Left kidney (tissue), 2 donors: ENCODE results near the gene AKAP12. TPM values are rescaled to one million over a fixed set of nuclear protein-coding genes. Genes with fewer than 3 reads are reported as not detected.
A peak's percentile ranks its signal among the peaks of the same experiment; 100 is the strongest.

Experiments used
- DNase-seq: peaks from one replicate; pipeline ENCODE4 v3.0.0-alpha.2; 2013
- polyA plus RNA-seq: library from polyadenylated mRNA; unstranded; fragments of 120-200 nt; gene quantifications from one replicate; pipeline ENCODE4 v1.2.1, GENCODE V29; 2013; ENCODE audit not compliant: insufficient read length

The AKAP12 gene
- polyA plus RNA-seq, 1 donor = 150 TPM

DNA sequence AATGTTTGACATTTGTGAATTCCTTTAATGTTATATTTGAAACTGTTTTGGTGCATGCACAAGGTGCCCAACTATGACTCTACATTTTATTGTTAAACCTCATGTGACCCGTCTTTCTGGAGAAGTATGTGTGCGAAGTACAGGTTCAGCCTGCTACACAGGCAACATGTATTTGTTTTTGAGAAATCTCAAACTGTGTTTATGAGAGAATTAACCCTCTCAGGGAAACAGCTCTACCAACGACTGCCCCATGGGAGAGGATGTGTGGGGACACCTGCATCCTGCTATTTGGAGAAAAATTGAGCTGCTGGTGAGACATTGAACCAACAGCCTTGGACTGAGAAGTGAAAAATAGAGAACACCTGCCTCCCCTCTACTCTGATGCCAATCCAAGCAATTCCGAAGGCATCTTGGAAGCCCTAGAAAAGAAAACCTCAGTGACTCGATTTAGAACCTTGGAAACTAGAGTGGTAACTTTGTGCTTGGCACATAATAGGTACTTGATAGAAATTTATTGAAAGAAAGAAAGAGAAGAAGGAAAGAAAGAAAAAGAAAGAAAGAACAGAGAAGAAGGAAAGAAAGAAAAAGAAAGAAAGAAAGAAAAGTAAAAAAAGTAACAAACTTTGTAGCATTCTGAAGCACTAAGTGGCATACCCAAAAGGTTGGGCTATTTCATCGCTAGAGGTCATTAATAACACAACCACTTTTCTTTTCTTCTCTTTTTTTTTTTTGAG lies 2.9 kb upstream of the AKAP12 start:
- DNase-seq = no peak

DNA sequence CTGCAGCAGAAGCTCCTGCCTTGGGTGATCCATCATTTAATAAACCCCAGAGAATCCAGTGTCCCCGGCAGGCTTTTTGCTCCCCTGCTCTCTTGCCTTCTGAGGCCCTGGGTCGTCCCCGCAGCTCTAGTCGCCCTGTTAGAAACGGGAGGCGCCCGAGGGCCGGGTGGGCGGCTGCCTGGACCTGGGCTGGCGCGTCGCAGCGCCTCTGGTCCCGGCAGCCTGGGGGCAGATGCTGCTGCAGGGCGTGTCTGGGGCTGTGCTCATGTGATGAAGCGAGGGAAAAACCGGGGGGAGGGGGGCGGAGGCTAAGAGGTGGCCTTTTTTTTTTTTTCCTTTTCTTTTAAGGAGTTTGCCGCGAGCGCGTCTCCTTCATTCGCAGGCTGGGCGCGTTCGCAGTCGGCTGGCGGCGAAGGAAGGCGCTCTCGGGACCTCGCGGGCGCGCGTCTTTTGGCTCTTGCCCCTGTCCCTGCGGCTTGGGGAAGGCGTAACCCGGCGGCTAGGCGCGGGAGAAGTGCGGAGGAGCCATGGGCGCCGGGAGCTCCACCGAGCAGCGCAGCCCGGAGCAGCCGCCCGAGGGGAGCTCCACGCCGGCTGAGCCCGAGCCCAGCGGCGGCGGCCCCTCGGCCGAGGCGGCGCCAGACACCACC lies 394 bp downstream of the AKAP12 start:
- DNase-seq = peak; percentile 89

GRCh38 chr6:151240791-151241642 lies 1.2 kb downstream of the AKAP12 start:
- DNase-seq = peak; percentile 45

DNA sequence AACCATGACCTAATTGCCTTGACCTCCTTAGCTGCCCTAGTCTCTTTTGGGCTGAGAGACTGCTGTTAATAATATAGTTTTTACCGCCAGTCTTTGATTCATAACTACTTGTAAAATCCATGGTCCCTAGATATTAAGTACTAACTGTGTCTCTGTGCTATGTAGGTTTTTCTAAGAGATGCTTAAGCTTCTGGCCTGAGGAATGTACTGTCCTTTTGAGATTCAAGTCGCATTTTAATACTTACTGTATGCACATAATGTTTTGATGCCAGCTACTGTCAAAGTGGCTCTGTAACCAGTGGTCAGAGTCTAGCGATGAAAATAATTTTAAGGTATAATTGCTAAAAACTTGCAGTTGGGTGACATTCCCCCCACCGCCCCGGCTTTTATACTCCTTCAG lies 2.1 kb downstream of the AKAP12 start:
- no peak for DNase-seq

DNA sequence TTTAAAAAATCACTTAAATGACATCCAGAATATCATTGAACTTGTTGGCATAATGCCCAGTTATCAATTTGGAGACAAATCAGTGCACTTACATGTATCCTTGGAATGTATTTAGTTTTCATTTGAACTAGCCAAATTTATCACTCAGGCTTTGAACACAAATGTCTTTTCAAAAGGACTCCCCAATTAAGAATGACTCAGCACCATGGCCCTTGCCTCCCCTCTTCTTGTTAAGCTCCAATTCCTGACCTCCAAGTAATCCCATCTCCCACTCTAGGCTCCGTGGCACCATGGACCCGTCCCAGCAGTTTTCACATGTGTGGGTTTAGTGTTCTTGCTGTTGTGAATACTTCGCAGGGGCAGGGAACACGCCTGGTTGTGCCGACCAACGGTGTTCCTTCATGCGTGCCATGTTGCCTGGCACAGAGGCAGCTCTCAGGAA lies 2.7 kb downstream of the AKAP12 start:
- DNase-seq = no peak

- no peak for DNase-seq
Measured at GRCh38 chr6:151243481-151243880, 3.7 kb downstream of the AKAP12 start.

- no peak for DNase-seq
Measured at GRCh38 chr6:151247490-151247889, 7.7 kb downstream of the AKAP12 start.

DNA sequence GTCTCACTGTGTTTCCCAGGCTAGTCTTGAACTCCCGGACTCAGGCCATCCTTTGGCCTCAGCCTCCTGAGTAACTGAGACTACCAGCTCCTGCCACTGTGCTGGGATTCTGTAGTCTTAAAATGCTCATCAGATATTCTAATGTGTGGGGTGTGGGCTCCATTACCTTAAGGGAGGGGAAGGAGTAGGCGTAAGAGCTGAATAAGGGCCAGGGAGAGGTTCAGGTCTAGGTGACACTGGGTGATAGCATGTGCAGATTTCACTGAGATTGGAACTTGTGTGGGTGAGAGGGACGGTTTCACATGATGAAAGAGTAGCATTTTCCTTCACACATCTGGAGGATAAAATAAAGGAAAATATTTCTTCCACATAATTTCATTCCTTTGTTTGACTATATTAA lies 8.5 kb downstream of the AKAP12 start:
- no peak for DNase-seq

DNA sequence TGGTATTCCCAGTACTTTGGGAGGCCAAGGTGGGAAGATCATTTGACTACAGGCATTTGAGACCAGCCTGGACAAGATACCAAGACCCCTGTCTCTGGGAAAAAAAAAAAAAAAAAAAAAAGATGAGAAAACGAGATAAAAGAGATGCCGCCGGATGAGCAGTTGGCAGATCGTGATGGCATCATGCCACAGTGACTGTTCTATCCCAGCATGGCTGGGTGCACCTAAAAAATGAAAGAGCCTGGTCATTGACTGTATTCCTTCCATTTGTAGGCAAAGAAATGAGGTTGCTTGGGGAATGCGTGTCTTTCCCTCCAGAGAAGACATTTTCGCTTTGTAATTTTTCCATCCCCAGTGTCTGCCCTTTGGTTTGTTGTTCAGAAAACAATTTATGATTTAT lies 12.9 kb downstream of the AKAP12 start:
- DNase-seq = no peak

- DNase-seq = peak; percentile 57
Measured at GRCh38 chr6:151254451-151255081, 14.8 kb downstream of the AKAP12 start.

DNA sequence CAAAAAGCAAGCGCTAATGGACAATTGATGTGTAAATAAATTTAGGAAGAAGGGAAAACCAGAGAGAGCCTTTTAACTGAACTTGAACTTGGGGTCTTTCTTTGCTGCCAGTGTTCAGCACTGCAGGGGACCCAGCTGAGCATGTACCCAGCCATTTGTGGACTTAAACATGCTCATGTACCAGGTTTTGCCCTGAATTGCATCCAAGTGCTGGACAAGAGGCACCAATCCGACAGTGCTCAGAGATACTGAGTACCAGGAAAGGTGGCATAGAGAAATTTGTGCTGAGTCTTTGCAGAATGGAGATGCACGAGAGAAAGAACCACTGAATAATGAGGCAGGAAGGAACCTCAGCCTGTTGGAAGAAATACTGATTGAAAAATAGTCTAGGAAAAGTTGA lies 16.0 kb downstream of the AKAP12 start:
- no peak for DNase-seq

- peak; percentile 50 for DNase-seq
Measured at GRCh38 chr6:151257985-151258445, 18.2 kb downstream of the AKAP12 start.

GRCh38 chr6:151260205-151260604 lies 20.4 kb downstream of the AKAP12 start:
- no peak for DNase-seq

DNA sequence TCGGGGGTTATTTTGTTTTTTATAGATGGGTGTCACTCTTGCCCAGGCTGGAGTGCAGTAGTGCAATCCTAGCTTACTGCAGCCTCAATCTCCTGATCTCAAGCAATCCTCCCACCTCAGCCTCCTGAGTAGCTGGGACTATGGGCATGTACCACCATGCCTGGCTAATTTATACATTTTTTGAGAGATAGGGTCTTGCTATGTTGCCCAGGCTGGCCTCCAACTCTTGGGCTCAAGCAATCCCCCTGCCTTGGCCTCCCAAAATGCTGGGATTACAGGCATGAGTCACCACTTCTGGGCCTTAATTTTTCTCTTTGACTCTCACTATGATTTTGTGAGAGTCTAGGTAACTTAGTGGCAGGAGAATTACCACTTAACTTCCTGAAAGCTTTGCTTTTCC lies 23.3 kb downstream of the AKAP12 start:
- DNase-seq = no peak

GRCh38 chr6:151263967-151264366 lies 24.2 kb downstream of the AKAP12 start:
- no peak for DNase-seq

DNA sequence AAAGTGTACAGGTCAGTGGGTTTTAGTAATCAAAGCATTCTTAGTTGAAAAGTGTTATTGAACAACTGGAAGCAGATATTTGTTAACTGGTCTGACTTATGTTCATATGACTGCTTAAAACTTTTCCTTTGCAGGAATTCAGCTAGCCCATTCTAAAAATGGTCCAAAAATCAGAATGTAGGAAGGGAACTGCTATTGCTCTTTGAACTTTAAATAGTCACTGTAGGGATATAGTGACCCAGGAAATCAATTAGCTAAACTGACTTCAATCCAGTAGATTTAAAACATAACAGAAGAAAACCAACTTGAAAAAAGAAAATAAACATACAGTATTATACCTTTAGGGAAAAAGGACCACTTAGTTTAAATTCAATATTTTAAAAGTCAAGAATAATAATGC lies 25.5 kb downstream of the AKAP12 start:
- DNase-seq = no peak

DNA sequence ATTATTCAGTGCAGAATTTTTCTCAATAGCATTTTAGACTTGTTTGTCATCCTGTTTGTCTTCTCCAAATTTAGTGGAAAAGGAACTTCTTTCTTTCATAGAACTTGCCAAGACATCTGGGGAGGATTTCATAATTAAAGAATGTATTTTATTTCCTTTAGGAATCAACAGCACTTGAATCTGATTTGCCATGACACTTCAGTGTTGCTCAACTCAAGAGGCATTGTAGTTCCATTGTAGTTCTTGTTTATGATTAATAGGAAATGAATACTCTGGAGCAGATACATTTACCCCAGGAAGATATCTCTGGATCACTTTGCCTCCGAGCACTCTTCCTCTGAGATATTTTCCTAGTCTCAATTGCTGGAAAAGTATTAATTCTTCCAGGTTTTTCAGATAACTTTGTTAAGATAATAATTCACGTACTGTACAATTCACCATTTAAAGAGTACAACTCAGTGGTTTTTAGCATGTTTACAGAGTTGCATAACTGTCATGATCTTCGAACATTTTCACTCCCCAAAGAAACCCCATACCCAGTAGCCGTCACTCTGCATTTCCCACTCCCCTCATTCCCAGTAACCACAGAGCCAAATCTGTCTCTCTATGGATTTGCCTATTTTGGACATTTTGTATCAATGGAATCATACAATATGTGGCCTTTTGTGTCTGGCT lies 29.7 kb downstream of the AKAP12 start:
- no peak for DNase-seq

DNA sequence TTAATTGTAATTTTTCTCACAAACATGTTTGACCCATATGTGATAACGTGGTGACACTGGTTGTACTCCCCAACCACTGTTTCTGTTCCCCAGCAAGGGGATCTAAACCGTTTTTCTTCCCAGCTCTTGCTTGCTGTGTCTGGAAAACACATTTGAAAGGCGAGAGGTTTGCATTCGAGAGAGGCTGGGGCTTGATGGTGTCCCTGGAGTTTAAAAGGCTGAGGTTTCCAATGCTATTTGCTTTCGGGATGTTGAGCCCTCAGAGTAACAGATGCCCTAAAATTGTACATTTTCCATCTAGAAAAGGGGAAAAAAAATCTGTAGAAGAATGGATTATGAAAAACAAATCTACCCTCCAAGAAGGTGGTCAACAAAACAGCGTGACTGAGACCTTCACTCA lies 35.4 kb downstream of the AKAP12 start:
- no peak for DNase-seq

GRCh38 chr6:151275566-151275965 lies 35.8 kb downstream of the AKAP12 start:
- no peak for DNase-seq

- DNase-seq = no peak
Measured at GRCh38 chr6:151276112-151276740, 36.5 kb downstream of the AKAP12 start.

- DNase-seq = no peak
Measured at GRCh38 chr6:151279891-151280290, 40.1 kb downstream of the AKAP12 start.
